HuH-7 (cell line): ENCODE data around the gene WDFY4.
"Not testable (repeated sequence)": the region's sequence is repeated elsewhere in the genome, so short reads cannot be mapped to it uniquely, and the experiment has no call there.

ENCODE experiments used
- DNase-seq: peaks from one replicate; pipeline ENCODE4 v3.0.0; 2011; ENCODE audit warnings: low spot score

Gene WDFY4, protein sequence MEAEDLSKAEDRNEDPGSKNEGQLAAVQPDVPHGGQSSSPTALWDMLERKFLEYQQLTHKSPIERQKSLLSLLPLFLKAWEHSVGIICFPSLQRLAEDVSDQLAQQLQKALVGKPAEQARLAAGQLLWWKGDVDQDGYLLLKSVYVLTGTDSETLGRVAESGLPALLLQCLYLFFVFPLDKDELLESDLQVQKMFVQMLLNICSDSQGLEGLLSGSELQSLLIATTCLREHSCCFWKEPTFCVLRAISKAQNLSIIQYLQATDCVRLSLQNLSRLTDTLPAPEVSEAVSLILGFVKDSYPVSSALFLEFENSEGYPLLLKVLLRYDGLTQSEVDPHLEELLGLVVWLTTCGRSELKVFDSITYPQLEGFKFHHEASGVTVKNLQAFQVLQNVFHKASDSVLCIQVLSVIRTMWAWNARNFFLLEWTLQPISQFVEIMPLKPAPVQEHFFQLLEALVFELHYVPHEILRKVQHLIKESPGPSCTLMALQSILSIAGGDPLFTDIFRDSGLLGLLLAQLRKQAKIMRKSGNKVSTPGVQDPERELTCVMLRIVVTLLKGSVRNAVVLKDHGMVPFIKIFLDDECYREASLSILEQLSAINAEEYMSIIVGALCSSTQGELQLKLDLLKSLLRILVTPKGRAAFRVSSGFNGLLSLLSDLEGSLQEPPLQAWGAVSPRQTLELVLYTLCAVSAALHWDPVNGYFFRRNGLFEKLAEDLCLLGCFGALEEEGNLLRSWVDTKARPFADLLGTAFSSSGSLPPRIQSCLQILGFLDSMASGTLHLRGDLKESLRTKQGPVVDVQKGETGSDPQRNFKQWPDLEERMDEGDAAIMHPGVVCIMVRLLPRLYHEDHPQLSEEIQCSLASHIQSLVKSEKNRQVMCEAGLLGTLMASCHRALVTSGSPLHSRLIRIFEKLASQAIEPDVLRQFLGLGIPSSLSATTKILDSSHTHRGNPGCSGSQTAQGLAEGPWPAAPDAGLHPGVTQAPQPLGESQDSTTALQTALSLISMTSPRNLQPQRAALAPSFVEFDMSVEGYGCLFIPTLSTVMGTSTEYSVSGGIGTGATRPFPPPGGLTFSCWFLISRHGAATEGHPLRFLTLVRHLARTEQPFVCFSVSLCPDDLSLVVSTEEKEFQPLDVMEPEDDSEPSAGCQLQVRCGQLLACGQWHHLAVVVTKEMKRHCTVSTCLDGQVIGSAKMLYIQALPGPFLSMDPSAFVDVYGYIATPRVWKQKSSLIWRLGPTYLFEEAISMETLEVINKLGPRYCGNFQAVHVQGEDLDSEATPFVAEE (N-terminal part only)

DNA sequence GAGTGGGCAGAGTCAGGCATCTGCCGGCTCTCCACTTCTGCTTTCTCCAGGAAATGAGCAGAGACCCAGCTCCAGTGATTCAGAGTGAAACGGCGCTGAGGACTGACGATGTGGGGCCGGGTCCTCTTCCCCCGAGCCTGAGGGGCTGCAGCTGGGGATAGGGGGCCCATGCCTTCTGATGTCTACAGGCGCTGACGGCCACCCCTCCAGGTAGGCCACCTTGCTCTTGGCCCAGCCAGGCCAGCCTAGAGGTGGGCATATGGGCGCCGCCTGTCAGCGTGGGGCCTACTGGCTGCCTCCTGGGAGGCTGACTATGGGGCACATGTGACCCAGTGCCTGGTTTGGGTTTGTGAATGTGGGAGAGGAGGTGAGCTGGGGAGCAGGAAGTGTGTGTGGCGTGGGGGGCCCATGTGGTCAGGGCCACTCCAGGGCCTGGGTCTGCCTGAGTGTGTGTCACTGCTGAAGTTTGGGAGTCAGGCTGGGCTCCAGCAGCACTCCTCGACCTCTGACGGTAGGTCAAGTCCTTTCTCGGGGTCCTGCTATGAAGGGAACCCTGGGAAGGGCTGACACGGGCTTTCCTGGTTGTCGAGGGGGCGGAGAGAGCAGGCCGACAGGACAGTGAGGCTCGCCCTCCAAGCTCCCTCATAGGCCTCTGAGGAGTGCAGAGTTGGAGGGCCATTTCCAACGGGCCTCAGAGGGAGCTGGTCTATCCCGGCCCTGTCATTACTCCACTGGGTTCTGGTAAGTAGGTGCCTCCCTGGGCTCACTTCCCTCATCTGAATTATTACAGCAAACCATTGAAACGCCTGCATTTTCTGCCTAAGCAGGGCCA is at the start of gene WDFY4:
Gene WDFY4 (plus strand): TSS at position 82 of the 832 bp plus-strand sequence. CDS start 24,860 bp downstream, outside the sequence.
- DNase-seq, result no peak

DNA sequence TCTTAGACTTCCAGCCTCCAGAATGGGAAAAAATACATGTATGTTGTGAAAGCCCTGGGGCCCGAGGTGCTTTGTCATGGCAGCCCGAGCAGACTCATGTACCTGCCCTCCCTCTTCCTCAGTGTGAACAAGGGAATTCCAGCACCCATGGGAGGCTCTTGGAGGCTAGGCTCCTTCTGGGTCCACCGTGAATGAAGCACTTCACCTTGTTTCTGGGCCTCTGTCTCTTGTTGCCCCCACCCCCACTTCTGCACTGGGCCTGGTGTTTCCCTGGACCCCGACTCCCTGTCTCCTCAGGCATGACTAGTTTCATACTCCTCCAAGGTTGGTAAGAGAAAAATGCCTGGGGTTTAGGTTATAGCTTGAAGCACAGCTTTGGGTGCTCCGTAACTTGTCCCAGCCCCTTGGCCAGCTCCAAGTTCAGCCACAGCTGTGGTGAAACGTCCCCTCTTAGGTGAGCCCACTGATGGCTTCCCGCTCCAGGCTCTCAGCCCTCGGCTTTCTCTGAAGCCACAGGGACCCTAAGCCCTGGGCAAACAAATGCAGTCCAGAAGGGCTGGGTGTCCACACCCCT is 49.6 kb upstream of the WDFY4 start:
- no peak for DNase-seq

DNA sequence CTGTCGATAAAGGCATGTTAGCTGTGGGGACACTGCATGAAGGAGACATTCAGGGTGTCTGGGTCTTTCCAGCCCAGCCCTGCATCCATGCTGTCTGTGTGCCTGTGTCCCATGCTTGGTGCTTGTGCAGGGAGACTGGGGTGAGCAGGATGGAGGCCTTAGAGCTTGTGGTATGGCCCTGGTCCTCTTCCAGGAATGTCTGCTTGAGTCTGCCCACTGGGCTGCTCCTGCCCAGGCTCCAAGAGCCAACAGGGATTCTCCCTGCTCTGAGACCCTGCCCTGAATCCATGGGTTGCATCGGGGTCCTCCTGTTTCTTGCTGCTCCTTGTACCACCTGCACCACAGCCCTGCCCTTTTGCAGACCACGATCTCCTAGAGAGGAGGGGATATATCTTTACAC is 48.4 kb upstream of the WDFY4 start:
- DNase-seq, result no peak

DNA sequence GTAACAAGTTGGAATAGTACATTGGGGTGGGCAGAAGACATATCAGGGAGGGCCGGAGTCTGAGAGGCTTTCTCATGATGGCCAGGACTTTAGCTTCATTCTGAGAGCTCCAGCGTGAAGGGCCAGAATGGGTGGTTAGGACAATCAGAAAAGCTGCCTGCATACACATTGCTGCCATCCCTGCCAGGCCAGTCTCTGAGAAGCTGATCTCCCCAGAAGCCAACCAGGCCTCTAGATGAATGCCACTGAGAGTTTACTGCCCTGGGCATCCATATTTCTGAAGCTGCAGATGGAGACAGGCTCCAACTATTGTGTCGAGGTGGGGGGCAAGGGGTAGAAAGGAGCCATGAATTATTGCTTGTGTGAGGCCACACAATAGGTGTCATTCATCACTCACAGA is 47.8 kb upstream of the WDFY4 start:
- DNase-seq, result no peak

DNA sequence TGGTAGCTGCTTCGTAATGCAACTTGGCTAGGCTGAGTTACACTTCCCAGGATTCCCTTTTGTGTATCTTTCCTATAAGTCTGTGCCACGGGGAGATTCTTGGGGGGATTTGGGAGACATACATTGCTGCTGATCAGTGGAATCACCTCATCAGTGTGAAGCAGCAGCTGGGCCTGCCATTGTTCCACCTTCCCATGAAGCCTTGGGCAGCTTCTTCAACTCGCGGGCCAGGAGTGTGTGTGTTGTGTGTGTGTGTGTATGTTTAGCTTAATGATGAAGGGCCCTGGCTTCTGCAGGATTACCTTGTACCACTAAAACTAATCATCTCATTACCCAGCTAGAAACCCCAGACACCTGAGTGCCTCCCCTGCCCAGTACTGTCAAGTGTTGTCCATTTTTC is 46.5 kb upstream of the WDFY4 start:
- no peak for DNase-seq

DNA sequence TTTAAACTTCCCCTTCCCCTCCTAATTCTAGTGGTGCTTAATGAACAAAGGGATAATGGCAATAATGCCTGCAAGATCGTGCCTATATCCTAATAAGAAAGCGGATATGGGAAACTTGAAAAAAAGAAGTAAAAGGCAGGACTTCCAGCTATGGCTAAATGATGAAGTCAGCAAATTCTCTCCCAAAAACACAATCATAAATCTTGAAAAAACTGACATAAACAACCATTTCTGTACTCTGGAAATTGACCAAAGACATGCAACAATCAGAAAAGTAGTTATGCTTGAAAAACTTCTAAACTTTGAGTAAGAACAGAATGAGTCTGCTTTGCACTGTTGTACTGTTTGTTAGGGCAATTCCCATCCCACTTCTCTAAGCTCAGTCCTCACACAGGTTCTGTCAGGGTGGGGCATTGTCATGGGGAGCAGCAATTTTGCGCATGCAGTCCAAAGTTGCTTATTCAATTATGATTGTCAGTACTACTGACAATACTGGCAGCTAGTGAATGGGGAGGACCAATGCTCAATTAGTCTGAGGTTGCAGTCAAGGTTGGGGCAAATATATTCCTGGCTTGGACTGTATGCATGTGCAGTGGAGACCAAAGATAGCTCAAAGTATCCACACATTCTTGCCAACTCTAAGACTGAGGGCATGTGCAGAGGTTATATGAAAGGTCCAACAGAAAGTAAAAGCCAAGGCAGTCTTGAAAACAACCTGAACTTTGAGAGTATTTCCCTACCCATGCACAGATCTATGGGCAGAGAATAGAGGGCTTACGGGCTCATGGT is 45.7 kb upstream of the WDFY4 start:
- no peak for DNase-seq

DNA sequence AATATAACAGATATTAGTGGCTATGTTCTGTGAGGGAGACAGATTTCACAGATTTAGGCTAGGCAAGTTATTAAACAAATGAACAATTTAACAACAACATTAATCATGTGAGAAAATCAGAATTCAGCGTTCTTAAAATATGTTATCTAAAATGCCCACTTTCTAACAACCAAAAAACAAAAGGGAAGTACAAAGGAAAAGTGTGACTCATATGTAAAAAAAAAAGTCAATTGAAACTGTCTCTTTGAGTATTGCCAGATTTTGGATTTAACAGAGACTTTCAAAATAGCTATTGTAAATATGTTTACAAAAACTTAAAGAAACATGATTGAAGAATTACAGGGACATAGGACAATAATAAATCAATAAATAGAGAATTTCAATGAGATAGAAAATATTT is 45.0 kb upstream of the WDFY4 start:
- DNase-seq, result no peak

DNA sequence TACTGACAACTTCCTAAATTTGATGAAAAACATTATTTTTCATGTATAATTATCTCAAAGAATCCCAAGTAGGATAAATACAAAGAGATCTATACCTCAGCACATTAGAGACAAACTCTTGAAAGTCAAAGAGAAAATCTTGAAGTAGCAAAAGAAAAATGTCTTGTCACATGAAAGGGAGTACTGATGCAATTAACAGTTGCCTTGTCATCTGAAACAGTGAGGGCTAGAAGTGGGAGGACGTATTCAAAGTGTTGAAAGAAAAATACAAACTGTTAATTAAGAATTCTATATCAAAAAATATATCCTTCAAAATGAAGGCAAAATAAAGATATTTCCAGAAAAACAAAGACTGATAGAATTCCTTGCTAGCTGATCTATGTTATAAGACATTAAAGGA is 44.3 kb upstream of the WDFY4 start:
- DNase-seq, result no peak

DNA sequence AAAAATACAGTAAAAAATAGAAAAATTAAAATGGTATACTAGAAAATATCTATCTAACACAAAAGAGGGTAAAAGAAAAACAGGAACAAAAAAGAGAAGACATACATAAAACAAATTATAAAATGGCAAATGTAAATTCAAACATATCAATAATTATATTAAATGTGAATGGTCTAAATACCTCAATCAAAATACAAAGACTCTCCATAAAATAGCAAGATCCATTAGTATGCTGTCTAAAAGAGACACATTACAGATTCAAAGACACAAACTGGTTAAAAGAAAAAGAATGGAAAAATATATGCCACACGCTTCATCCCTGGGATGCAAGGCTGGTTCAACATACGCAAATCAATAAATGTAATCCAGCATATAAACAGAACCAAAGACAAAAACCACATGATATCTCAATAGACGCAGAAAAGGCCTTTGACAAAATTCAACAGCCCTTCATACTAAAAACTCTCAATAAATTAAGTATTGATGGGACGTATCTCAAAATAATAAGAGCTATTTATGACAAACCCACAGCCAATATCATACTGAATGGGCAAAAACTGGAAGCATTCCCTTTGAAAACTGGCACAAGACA is 43.5 kb upstream of the WDFY4 start:
- not testable (repeated sequence) for DNase-seq

DNA sequence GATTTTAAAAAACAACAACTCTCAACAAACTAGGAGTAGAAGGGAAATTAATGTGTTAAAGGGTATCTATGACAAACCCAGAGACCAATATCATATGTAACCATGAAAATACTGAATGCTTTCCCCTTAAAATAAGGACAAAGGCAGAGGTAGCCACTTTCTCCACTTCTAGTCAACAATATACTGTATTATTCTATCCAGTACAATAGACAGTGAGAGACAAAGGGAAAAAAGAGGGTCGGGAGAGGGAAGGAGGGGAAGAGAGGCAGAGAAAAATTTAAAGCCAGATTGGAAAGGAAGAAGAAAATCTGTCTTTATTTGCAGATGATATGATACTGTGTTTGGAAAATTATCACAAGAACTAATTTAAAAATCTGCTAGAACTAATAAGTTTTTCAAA is 39.1 kb upstream of the WDFY4 start:
- DNase-seq, result no peak

DNA sequence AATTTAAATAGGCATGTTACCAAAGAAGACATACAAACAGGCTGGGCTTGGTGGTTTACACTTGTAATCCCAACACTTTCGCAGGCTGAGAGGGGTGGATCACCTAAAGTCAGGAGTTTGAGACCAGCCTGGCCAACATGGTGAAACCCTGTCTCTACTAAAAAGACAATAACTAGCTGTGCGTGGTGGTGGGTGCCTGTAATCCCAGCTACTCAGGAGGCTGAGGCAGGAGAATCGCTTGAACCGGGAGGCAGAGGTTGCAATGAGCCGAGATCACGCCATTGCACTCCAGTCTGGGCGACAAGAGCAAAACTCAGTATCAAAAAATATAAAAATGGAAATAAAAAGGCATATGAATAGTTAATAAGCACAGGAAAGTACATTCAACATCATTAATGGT is 37.6 kb upstream of the WDFY4 start:
- not testable (repeated sequence) for DNase-seq

DNA sequence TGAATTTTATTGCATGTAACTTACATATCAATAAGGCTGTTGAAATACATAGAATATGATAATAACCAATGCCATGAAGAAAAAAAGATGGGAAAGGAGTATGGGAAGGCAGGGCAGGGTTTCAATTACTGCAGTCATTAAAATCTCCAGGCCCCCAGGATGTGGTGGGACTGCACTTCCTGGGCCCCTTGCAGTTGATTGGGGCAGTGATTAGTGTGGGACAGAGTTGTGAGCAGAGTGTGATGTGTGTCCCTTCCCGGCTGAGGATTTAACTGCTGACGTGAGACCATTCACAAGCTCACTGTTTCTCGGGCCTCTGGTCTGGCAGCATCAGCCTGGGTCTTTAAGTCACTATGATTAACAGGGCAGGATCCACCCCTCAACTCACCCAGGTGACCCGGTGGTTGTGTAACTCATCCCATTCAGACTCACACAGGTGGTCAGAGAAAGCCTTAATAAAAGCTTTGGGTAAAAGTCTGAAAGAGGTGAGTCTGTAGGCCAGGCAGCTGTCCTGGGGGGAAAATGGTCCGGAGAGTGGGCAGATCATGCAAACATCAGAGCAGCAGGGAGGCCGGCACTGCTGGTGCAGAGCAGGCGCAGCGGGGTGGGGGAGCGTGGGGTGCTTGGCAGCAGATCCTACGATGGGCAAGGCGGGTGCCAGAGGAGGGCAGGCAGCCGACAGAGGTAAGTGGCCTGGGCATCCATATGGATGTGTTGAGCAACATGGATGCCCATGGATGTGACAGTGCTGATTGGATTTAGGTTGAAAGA is 36.3 kb upstream of the WDFY4 start:
- no peak for DNase-seq

DNA sequence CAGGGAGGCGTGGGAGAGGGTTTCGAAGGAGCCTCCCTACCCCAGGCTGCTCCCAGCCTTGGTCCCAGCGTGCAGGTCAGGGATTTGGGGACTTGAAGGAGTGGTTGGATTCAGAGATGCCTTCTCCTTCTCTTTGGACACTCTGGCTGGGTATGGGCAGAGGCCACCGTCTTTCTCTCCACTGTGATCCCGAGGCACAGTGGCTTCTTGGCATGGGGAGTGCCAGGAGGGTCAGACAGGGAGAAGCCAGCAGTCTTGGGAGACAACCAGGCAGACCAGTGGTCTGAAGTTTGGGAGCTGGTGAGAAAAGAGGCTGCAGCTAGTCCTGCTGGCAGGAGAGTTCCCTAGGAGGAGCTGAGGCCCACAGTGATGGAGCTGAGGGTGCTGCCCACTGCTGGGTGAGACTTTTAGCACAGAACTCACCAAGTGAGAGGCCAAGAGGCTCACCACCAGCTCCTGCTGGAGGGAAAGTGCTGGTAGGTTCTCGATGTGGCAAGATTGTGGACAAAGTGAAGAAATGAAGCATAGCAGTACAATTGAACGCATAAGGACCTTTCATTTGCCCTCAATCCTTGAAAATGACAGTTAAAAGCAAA is 35.2 kb upstream of the WDFY4 start:
- no peak for DNase-seq

DNA sequence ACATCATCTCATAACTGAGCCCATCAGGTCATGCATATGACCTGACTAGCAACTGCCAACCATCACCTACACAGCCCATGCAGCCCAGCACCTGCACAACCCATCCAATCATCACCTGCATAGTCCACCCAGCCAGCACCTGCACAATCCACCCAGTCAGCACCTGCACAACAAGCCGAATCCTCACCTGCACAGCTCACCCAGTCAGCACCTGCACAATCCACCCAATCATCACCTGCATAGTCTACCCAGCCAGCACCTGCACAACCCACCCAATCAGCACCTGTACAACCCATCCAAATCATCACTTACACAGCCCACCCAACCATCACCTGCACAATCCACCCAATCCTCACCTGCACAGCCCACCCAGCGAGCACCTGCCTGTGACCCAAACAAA is 33.4 kb upstream of the WDFY4 start:
- DNase-seq, result no peak

DNA sequence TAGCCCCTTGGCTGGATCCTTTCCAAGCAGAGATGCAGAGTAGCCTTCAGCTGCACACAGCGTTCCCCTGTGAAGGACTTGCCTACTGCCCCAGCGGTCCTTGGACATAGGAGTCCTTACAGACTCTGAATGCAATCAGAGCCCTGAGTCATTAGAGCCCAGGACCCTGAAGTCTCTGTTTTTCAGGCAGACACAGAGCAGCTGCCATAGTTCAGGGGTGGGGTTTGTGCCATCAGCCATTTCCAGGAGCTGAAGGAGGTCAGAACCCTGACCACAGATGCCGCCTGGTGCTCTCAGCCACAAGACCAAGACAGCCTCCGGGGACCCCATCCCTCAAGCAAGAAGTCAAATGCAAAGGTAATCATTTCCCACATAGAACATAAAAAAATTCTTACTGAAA is 32.8 kb upstream of the WDFY4 start:
- DNase-seq, result no peak

DNA sequence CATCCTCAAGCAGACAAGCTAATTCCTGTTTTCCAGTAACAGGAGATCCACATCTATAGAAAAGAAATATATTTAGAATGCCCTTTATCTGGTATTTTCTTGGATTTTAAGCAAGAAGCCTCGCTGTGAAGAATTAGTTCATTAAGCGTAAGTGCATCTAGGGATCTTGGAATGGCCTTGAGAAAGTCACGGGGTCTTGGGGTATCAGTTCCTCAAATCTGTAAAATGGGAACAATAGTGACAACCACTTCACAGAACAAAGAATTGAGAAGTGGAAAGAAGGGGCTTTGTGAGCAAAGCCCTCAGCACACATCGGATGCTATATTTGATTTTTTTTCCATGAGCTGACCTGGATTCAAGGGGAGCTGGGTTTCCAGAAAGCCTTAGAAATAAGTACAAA is 32.3 kb upstream of the WDFY4 start:
- DNase-seq, result no peak

DNA sequence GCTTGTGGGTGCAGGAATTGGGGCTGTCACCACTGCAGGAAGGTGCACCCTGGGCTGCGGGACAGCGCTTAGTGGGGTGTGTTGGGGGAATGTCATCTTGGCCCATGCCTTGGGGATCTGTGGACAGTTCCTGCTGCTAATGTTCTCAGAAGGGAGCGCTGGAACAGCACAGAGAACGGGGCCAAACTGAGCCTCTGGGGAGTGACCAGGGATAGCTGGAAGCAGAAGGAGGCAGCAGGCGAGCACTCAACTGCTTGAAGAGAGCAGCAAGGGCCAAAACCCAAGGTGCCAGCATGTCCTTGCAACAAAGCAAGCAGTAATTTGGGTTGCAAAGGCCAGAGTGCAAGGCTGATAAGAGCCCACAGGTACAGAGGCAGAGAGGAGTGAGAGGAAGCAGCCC is 31.3 kb upstream of the WDFY4 start:
- no peak for DNase-seq

DNA sequence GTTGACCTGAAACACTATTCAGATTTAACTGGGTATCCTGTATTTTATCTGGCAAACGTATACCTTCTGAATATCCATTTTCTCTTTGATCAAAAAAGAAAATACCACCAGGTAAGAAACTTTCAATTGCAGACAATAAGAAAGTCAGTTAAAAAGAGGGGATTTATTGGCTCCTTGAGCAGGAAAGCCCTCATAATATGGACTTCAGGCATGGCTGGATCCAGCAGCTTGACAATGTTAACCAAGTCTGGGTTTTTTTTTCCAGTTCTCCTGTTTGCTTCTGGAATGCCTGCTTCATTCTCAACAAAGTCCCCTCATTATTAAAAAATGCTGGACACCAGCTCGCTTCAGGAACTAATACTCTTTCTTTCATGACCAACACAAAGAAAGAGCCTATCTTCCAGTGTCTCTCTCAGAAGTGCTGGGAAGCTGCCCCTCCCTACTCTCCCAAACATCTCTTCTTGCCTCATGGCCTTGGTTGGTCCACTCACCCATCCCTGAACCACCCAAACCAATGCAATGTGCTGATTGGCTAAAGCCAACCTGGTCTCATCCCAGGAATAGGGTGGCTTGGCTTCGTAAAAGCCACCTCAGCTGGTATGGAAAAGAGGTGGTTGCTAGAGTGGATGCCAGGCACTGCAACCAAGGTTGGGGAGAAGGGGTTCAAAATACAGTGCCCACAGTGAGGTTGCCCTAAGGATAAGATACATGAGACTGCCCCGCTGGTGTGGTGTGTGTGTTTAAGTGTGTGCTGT is 30.6 kb upstream of the WDFY4 start:
- DNase-seq, result no peak
